SK-N-DZ (cell line): ENCODE results near the gene WWC2.

ENCODE experiments used
- DNase-seq: peaks from one replicate; pipeline ENCODE4 v3.0.0-alpha.2; 2015; ENCODE audit warnings: low spot score

The WWC2 gene

DNA sequence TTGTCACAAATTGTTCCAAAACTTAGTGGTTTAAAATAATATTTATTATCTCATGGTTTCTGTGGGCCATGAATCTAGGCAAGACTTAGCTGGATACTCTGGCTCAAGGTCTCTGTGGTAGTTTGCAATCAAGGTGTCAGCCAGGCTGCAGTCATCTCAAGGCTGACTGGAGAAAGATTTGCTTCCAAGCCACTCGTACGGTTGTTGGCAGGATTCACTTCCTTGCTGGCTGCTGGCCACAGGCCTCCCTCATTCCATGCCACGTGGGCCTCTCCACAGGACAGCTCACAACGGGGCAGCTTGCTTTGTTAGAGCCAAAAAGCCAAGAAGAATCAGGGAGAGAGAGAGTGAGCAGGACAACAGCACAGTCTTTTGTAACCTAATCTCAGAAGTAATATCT, 101.4 kb downstream of the WWC2 start:
- no peak for DNase-seq

DNA sequence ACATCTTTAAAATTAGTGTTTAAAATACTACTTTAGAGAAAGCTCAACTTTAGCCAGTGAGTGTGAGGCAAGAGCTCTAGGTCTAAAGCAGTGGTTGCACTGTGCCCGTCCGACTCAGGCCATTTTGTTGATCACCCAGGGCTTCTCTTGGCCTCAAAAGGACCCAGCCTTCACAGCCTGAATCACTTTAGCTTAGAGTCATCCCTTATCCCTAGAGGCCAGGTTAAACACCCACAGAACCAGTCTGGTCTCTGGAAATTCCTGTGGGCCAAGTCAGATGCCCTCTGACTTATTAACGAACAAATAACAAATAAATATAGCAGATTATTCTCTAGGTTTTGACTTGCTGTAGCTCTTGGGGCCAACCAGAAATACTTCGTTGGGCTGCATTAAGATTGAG, 102.3 kb downstream of the WWC2 start:
- no peak for DNase-seq

DNA sequence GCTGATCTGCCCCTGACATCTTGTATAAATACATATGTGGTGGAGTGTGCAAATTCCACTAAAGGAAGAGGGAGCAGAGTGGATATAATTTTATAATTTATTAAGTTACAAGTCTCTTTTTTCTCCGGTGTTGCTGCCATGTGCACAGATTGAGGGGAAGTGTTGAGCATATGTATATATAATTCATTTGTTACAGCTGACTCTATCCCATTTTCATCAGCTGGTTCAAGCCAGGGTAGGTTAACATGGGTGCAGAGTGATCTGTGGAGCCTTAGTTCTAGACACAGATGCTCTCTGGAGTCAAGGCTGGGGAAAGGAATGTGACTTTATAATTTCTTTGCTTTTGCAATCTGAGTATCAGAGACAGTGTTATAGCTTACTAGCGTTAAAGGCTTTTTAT, 103.5 kb downstream of the WWC2 start:
- DNase-seq, result no peak

DNA sequence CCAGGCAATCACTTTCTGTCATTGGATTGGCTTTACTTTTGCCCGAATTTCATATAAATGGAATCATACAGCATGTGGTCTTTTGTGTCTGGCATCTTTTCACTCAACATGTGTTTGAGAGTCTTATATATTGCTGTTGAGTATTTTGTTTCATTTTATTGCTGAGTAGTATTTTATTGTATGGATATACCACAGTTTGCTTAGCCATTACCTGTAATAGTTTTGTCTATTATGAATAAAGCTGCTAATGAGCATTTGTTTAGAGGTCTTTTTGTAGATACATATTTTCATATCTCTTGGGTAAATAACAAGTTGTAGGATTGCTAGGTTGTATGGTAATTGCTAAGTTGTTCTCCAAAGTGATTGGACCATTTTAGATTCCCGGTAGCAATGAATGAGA, 105.7 kb downstream of the WWC2 start:
- no peak for DNase-seq

DNA sequence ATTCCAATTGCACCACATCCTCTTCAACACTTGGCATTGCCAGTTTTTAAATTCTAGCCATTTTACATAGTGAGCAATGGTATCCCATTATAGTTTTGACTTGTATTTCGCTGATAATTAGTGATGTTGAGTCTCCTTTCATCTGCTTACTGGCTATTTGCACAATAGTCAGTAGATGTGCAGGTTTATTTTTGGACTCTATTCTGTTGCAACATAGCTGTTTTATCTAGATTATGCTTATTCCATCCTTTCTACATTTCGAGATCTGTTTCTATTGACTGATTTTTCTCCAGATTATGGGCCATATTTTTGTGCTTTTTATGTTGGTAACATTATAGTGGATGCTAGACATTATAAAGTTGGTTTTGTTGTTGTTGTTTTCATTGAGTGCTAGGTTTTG, 106.1 kb downstream of the WWC2 start:
- DNase-seq, result no peak

DNA sequence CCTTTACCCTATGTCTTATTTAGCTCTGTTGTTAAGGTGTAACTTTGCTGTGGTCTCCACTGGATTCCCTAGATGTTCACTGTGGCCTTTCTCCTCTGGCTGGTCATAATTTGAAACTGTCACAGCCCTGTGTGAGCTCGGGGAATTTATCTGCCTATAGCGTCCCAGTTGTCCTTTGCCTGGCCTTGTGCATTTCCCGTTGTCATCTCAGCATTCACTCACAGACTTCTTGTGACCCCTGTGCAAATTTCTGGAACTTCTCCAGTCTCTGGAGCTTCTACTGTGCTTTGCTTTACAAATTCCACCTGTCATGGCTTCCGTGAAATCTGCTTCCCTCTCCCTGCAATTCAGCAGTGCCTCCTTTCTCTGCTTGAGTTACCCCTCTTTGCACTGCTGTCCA, 106.7 kb downstream of the WWC2 start:
- DNase-seq, result no peak

DNA sequence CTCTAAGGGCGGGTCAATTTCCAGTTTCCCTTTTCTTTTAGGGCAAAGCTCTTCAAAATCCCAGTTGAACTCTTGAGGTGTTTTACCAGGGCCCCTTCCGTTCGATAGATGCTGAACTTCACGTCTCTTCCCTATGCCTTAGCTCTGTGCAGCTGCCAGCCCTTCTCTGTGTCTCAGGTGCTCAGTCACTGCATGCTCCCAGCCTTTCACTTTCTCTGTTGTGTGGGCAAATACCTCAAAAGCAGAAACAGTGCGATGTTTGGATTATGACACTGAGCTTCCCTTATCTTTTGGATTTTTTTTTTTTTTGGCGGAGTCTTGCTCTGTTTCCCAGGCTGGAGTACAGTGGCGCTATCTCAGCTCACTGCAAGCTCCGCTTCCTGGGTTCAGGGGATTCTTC, 112.5 kb downstream of the WWC2 start:
- no peak for DNase-seq

DNA sequence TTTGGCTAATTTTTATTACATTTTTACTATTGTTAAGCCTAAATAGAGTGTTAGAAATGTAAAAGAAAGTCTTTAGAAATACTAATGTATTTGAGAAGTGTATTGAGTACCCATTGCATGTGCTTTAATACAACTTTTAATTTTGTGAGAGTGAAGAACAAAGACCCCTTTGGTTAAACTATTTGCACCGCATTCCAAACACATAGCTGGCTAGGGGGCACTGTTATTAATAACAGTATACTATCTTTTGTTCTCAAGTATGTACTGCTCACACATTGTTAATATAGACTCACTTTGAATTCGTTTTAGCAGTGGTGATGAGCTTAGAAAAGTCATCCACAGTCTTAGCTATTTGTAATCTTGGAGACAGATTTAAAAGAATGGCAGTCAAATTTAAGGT, 114.9 kb downstream of the WWC2 start:
- no peak for DNase-seq

DNA sequence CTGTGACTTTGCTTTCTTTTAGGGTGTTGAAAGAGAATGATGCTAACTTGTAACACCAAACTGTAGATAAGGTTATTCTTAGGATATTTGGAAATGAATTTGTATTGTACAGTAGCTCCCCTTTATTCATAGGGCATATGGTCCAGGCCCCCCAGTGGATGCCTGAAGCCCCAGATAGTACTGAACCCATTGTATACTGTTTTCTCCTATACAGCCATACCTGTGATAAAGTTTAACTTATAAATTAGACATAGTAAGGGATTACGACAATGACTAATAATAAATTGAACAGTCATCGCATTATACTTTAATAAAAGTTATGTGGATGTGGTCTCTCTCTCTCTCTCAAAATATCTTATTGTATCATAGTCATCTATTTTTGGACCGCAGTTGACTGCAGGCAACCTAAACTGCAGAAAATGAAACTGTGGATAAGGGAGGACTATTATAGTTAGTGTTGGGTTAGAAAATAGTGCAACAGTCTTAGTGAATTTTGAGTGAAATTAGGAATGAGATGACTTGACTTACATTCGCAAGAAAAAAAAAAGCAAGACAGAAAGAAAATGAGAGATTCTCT, 115.9 kb downstream of the WWC2 start:
- DNase-seq, result no peak

DNA sequence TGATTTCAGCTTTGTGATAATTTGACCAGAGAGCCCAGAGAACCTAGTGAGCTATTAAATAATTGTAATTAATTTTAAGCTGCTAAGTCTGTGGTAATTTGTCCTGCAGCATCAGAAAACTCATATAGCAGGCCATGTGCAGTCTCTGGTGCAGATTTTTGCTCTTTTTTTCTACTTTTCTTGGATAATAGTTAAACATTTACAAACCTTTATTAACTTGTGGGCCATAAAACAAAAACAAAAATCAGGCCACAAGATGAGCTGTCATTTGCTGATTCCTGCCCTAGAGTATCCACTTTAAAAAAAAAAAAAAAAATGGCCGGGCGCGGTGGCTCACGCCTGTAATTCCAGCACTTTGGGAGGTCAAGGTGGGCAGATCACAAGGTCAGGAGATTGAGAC, 121.2 kb downstream of the WWC2 start:
- no peak for DNase-seq

DNA sequence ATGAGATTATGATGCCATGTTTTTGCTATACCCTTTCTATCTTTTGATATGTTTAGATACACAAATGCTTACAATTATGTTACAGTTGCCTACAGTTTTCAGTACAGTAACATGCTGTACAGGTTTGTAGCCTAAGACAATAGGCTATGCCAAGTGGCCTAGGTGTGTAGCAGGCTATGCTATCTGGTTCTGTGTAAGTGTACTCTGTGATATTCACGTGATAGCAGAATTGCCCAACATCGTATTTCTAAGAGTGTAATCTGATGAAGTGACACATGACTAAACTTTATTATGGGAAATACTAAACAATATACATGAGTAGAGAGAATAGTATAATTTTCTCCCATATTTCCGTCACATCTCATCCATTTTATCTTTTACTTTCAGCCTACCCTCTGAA, 124.0 kb downstream of the WWC2 start:
- DNase-seq, result no peak

DNA sequence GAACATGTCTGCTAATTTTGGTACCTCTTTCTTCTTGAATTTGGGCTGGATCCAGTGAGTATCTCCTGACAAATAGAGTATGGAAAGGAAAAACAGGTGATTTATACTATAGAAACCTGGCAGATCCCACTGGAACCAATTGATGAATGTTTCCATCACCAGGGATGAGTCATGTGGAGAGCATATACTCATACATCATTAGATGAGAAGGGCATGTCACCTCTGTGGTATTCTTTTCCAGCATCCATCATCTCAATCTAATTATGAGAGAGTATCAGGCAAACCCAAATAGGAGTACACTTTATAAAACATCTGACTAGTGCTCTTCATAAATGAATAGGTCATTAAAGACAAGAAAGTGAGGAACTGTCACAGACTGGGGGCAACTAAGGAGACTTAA, 130.3 kb downstream of the WWC2 start:
- no peak for DNase-seq

DNA sequence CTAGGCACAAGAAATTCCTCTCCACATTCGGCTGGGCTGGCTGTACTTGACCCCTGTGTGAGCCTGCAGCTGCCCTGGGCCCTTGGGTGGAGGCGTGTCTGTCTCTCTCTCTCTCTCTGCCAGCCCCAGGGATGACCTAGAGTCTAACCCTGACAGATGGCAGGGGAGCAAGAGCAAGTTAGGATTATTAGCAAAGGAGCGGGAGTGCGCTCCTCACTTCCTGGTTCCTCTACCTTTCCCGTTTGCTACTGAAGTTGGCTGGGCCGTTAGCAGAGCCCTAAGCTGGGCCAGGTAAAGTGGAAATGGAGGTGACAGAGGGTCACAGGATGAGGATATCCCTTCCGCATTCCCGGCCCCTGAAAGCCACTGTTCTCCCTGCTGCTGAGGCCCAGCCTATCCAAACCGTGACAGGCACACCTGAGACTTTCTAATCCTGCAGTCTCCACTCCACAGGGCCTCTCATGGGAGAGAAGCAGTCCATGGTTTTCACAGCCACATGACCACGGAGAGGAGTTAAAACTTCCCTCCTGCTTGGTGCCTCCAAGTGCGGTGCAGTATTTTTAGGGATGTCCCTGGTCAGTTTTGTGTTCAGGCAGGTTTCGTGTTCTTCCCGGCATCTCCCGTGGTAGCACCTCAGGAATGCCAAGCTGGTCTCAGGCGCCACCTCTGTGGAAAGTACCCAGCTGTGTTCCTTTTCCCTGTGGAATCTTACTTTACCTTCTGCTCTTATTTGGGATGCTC, 141.7 kb downstream of the WWC2 start:
- DNase-seq, result no peak

DNA sequence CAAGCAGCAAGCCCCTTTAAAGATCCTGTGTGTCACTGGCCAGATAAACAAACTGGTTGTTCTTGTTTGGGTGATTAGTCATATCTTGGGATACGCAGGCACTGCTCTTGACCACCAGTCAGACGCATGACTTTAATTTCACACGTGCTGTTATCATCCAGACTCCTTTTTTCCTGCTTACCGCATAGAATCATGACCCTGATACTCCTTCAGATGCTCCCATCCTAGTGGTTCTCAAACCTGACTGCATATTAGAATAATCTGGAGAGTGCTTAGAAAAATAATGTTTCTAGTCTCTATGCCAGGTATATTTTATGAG, 142.2 kb downstream of the WWC2 start:
- no peak for DNase-seq

DNA sequence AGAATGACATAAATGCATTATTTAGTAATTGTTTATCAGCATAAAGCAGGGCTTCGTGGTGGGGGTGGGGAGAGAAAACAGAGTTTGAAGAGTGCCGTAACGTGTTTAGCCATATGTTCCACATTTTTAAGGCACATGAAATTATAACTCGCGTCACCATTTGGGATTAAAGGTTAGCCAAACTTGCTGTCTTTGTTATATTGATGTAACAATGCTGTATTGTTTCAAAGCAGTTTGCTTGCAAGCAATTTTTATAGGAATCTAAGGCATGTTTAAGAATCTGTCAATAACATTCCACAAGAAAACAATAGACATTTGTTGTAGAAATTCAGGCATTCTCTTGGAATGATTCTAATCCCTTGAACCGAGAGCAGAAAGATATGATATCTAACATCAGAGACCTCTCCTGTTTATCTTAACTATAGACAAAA, 142.7 kb downstream of the WWC2 start:
- DNase-seq, result no peak

DNA sequence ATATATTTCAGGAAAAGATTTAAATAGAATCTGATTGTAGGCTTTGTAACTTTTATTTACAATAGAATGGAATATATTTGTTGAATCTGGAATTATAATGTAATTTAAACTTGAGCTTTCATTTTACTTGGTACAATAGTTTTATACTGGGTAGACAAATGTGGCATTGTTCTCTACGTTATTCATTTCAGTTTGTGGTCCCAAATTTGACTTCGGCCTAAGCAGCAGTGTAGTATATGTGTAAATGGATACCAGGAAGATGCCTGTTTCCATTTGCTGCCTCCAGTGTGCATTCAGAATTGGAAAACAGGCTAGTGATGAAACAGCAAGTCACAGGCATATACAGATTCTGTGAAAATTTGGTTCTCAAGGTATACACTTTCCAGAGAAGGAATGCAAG, 143.2 kb downstream of the WWC2 start:
- no peak for DNase-seq

DNA sequence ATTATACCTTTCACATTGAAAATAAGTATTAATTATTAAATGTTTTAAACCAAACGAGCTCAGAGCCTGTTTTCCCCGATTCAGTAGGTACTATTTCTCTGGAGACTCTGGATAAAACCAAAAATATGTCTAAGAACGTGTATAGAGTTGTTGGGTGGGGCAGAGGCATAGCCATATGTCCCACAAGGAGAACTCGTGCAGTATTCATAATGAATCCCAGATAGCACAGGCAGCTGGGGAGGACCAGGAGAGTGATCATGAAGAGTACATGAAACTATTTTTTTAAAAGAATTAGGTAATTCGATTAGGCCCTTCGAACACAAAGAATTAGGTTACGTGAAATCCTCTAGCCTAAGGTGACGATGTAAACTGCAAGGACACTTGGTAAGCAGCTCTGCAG, 145.0 kb downstream of the WWC2 start:
- DNase-seq, result no peak

DNA sequence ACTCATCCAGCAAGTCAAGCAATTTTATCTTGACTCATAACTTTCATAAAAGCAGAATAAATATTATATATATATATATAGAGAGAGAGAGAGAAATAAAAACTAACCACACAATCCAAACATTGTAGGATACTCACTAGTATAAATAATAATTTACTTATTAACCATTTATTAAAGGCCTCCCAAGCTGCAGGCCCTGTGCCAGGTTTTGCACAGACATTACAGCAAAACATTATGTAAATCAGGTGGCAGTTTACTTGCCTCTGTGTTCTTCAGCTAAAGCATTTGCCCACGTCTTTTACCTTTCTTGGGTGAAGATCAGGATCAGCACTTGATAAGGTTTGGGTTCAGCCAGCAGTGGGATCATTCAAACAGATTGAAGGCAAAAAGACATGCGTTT, 145.4 kb downstream of the WWC2 start:
- DNase-seq, result no peak

DNA sequence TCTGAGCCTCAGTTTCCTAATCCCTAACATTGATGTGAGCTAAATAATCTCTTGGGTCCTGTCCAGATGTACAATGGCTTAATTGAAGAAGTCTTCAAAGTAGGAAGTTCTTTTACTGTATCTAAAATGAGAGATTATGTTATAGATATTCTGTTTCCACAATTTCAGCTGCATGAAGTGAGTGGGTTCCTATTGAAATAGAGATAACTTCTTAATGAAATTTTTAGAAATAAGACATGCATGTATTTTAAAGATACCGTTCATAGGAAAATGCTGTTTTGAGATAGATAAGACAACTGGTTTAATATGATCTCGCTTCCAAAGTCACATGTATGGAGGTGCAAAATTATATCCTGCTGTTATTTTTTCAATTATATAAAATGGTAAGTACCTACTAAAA, 149.1 kb downstream of the WWC2 start:
- DNase-seq, result no peak

DNA sequence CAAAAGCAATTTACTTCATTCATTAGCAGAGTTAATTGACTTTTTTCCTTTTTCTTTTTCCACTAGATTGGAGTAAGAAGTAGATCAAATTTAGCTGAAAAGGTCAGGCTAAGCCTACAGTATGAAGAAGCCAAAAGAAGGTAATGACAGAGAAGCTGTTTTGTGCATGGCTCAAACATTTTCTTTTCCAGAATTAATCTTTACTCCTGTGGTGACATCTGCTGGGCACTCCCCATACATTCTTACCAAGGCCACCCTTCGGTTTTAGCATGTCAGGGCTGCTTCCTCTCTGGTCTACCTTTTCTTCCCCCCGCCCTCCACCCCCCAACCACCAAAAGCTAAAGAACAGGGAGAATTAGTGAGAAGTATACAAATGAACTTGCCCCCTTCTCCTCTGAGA, 150.8 kb downstream of the WWC2 start:
- DNase-seq, result peak; percentile 9

DNA sequence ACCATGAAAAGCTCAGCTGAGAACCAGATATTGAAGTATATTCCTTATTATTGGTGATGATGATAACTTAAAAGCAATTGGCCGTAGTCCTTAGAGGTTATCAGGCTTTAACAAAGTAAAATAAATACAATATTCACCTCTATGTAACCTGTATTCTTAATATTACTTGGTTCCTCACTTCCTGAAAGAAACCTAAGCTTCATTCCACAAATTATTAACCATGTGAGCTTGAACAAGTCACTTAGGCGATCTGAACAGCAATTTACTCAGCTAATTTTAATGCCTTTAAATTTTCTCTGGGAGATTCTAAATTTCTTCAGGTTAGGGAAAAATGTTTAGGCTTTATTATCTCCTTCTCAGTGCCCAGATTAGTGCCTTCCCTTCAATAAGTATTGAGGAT, 151.8 kb downstream of the WWC2 start:
- no peak for DNase-seq

DNA sequence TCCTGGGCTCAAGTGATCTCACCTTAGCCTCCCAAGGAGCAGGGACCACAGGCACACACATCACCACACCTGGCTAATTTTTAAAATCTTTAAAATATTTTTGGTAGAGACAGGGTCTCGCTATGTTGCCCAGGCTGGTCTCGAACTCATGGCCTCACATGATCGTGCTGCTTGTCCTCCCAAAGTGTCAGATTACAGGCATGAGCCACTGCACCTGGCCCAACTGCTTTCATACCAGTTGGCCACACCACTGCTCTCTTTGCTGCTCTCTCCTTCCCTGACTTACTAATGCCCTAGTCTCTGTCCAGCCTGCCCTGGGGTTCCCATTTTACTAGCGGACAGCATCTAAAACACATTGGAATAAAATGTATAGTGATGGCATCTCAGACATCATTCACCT, 153.9 kb downstream of the WWC2 start:
- no peak for DNase-seq

DNA sequence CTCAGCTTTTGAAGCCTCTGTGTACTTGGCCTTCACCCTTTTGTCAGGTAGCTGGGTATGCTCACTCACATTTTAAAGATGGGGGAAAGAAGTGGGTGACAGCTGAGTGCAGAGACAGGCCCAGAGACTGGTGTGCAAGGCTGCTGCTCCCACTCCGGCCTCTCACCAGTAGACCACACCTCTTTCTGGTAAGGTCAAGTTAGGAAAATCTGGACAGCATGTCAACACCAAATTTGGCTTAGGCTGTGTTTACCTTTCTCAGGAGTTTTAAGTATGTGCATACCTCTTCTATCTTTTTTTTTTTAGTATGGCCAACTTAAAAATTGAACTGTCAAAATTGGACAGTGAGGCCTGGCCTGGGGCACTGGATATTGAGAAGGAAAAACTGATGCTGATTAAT, 154.4 kb downstream of the WWC2 start:
- DNase-seq, result no peak

DNA sequence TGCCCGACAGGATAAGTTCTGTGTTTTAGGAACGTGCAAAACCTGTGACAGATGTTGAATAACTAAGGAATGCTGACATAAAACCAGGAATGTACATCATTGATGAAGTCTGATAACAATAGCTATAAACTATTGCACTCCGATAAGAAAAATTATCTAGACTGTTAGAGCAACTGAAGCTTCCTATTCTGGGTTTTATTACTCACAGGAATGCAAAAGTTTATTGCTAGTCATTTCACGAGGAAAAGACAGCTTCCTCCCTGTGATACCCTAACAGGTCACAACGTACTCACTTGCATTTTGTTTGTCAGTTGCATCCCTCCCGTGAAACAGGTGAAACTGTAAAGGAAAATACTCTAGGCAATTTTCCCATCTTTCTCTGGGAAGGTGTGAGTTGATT, 155.1 kb downstream of the WWC2 start:
- DNase-seq, result no peak
